GM19372 (cell line): ENCODE data around the gene ZNF688.
A peak's percentile ranks its signal among the peaks of the same experiment; 100 is the strongest.
"Not testable (repeated sequence)": the region's sequence is repeated elsewhere in the genome, so short reads cannot be mapped to it uniquely, and the experiment has no call there.

Experiments used
- ATAC-seq: cut with Tn5 transposase; IDR thresholded peaks from one replicate; pipeline ENCODE4 v1.9.1; 2021; ENCODE audit warnings: mild to moderate bottlenecking, low read depth, moderate library complexity; ENCODE audit not compliant: unreplicated experiment

ZNF688 gene

DNA sequence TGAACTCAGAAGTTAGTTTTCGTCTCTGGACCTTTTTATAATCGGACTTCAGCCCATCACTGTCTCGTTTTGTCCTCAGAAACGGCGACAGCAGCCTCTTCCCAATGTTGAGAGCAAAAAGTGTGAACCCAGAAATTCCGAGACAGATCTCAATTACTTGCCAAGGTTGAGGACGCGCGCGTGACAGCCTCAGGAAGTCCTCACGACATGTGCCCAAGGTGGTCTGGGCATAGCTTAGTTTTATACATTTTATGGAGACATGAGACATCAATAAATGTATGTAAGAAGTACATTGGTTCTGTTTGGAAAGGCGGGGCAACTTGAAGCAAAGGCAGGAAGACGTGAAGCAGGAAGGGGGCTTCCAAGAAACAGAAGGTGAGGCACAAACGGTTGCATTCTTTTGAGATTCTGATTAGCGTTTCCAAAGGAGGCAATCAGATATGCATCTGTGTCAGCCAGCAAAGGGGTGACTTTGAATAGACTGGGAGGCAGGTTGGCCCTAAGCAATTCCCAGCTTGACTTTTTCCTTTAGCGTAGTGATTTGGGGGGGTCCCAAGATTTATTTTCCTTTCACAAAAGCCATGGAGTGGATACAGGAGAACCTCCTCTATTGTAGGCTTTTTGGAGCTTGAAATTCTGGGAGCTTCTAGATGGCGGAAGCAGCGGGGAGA is 36.3 kb downstream of the ZNF688 start:
- ATAC-seq: peak; percentile 22

GRCh38 chr16:30534368-30535105 is 37.0 kb downstream of the ZNF688 start, which contains the start of gene ZNF747:
Gene ZNF747, minus strand, starts transcription at chr16:30534858. Its CDS starts 179 bp downstream, at chr16:30534679.
- peak; percentile 74 for ATAC-seq

- peak; percentile 15 for ATAC-seq
Observed at GRCh38 chr16:30533748-30534367, 37.7 kb downstream of the ZNF688 start.

DNA sequence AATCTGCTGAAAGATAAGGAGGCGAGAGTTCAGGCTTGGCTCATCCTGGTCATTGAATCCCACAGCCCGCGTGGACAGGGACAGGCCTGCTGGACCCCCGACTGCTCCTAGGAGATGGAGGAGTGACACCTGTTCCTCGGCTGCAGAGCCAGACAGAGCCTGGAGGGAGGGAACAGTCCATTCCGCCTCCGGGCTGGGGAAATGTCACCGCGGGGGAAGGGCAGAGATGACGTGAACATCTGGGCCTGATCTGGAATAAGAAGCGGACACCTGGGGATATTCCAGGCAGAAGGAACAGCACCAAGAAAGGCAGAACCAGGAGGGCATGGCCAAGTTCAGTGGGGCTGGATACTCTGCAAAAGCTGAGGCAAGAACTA is 38.4 kb downstream of the ZNF688 start:
- ATAC-seq: no peak

GRCh38 chr16:30532285-30533145 is 39.0 kb downstream of the ZNF688 start:
- ATAC-seq: no peak

- no peak for ATAC-seq
Observed at GRCh38 chr16:30530163-30531037, 41.1 kb downstream of the ZNF688 start.

DNA sequence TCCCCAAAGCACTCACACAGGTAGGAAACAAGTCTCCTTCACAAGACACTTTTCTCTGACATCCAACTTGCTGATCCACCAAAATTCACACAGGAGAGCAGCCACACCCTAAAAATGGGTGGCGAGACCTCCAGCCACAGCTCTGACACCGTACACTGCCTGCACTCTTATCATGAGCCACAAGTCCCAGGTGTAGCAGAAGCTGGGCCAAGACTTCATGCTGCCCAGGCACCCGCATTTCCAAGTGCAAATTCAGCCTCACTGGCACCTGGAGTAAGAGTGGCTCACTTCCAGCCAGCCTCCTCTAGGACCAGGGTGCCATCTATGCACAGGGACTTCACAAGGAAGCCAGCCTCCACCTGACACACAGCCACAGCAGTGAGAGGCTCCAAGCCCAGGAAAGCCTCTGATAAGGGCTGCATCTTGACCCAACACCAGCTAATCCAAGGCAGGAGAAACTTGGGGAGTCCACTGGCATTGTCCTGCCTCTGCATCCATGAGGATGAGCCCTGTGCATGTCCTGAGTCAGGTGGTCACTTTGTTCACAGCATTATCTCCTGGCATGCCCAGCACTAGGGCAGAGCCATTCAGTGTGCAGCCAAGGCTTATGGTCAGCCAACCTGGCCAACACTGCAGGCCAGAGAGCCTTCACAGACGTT is 42.6 kb downstream of the ZNF688 start:
- ATAC-seq: no peak

DNA sequence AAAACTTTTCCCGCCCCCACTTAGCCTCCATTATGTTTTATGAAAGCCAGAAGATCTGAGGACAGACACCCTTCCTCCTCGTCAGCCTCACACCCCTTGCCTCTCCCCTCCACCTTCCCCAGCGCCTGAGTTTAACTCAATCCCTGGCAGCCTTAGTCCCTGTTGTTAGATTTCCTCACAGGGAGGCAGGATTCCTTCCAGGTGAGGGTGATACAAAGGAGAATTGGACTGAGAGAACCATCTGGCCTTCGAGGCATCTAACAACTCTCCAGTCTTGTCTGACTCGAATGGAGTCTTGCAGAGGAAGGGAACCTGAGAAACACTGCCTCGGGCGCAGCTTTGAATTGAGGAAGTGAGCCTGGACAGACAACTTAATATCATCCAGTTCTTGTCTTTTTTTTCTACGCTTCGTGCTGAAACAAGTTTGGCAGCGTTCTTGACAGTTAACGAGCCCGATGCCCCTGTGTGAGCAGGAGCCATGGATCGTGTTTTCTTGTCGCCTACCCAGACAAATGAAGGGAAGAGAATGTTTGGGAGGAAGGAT is 43.8 kb downstream of the ZNF688 start:
- ATAC-seq: no peak

GRCh38 chr16:30526823-30527634 is 44.5 kb downstream of the ZNF688 start:
- peak; percentile 78 for ATAC-seq

- ATAC-seq: peak; percentile 22
Observed at GRCh38 chr16:30526137-30526822, 45.2 kb downstream of the ZNF688 start, which contains the start of gene ZNF768. Gene ZNF768, minus strand, starts transcription at chr16:30526566. Its CDS starts 153 bp downstream, at chr16:30526413.

GRCh38 chr16:30525844-30526136 is 45.7 kb downstream of the ZNF688 start:
- no peak for ATAC-seq

- no peak for ATAC-seq
Observed at GRCh38 chr16:30524575-30525568, 46.6 kb downstream of the ZNF688 start.

- no peak for ATAC-seq
Observed at GRCh38 chr16:30523768-30524574, 47.5 kb downstream of the ZNF688 start.

- not testable (repeated sequence) for ATAC-seq
Observed at GRCh38 chr16:30522702-30523463, 48.6 kb downstream of the ZNF688 start.
